ENCODE data around the gene LRRC46.

LRRC46 gene

GRCh38 chr17:47879776-47880454, 48.4 kb downstream of the LRRC46 start:
- DNase-seq: no peak

DNA sequence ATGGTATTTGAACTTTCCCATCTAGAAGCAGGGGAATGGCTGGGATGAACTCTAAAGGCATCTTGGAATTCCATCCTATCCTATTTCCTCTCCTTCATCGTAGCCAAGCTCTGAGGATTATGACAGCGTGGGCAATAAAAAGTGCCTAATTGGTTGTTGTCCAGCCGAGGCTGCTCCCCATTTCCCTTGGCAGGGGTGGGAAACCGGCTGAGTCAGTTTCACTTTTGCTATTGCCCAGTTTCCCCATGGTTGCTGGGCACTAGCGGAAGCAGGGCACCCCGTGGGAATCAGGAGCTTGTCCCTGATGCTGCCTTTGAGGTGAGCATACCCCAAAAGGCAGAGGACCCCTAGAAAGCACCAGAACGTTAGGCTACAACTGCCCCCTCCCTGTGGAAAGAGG, 50.8 kb downstream of the LRRC46 start:
- DNase-seq: no peak

DNA sequence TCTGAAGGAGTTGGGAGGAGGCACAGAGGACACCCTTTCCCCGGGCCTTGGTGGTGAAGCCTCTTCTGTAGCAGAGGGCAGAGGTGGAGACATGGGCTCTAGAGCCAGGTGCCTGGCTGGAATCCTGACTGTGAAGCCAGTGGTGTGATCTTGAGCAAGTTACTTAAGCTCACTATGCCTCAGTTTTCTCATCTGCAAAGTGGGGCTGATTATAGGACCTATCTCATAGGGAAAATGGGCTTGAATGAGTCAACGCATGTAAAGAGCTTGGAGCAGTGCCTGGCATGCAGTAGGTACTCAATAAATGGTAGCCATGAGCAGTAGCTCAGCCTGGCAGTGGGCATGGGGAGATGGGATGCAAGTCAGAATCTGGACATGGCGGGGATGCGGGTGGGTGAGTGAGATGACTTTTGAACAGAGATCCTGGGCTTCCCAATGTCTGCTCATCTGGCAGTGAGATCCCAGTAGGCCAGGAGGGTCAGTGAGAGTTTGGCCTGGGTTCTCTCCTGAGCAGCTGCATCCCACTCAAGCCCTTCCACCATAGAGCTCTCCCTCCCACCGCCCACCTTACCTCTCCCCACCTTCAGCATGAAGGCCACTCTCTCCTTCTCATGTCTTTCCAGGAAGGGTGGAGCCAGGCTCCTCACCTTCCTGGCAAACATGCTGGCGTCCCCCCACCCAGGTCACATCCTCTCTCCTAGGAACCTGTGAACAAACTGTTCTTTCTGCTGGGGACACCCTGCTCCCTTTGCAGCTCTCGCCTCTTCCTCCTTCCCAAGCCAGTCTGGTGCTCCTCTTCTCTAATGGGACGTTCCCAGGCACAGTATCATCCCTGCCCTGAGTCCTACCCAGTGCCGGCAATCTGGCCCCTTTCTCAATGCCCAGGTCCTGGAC, 51.5 kb downstream of the LRRC46 start:
- DNase-seq: no peak

DNA sequence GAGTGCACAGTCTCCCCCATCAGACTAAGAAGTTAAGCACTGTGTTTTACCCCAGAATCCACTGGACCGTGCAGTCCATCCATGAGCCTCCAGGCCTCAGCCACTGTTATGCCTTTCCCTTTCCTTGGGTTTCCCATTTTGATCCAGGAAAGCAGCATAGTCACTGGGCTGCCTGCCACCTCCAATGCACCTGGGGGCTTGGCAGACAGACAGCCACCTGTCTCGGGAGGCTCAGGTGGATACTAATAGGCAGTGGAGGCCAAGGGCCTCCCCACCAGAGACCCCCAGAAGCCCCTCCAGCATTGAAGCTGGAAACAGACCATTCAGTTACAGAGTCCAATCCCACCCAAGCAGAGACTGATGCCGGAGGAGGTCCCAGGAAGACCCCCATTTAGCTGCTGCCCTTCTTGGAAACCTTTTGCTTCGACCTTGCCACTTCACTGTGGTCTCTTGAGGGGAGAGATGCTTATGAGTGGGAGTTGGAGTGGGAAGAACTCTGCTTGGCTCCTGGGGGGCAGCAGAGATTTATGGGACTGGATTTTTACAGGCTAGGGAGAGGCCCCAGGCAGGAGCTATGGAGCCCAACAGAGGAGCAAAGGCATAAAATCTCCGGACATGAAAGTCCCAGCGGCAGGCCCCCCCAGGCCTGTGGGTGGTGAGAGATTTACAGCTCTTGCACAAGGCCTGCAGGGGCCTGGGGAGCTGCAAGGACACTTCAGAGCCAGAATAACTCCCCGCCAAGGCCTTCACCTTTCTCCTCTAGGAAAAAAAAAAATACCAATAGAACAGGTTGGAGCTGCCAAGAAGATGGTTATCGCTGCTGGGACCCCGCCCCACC, 52.3 kb downstream of the LRRC46 start:
- no peak for DNase-seq

DNA sequence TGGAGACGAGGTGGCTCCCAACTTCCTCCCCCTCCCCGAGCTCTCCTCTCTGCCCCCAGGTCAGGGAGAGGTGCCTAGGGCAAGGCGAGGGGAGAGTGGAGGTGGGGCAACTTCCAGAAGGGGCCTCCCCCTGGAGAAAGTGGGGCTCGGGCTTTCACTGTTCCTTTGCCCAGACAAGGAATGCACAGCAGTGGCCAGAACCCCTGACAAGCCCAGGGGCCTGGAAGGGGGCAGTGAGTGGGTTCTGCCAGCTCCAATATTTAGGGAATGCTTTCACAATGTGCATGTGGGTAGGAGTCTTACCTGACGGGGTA, 52.9 kb downstream of the LRRC46 start:
- no peak for DNase-seq

DNA sequence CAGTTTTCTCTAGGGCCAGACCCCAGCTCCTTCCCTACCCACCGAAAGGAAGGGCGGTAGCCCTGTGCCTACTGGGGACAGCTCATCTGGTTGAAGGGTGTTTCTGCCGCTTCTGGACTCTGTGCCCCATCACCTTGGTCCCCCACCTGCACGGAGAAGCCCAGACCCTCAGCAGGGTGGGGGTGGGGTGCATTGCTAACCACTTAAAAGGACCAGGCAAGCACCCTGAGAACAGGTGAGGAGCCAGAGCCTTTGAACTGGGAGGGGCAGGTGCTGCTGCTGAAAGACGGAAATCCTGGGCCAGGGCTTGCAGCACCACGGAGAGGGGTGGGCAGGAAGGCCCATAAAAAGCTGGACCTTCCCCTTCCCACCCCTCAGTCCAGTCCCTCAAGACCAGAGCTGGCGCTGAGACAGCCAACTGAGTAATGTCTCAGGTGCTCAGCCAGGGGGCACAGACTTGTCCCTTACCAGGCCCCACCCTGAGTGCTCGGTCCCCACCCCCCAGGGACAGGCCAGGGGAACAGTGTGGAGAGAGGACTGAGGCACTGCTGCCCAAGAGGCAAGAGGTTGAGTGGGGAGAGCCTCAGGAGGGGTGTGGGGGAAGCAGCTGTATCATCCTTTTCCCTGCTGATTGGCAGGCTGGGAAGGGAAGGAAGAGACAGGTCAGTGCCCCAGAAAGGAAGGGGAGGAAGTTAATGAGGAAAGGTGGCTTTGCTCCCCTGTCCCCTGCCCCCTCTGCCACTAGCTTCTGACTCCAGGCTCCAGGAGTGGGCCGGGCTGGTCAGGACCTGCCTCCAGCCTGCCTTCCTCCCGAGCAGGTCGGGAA, 53.6 kb downstream of the LRRC46 start:
- DNase-seq: no peak

Measured in activated CD8-positive, alpha-beta memory T cell treated with anti-CD3 and anti-CD28 coated beads for 24 hours (primary cell).